ENCODE measurements around the gene OR56A5.
"Not testable (repeated sequence)": the region's sequence is repeated elsewhere in the genome, so short reads cannot be mapped to it uniquely, and the experiment has no call there.

OR56A5 gene

DNA sequence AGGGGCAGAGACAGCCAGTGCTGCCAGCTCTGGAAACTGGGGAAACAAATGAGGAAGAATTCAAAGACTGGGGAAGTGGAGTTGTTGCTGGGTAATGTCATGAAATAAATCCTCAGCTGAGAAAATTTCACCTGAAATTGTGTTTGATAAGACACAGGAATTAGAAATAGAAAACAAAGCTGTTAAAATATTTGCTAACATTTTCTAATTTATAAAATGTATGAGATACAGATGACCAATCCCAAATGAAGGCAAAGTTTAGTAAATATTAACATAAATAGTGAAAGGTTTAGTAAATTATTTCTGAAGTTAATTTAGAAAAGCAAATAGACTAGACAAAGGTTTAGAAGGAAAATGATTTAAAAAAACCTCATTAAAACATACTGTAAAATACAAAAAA, at the start of gene OR56A5:
Gene OR56A5 (minus strand): TSS at position 101 of the 400 bp plus-strand sequence. CDS start 0 bp downstream, at position 101.
- DNase-seq (ENCODE audit: low read depth), result no peak

- DNase-seq (ENCODE audit: low read depth), result no peak
Observed at GRCh38 chr11:6013042-6013441, 44.7 kb upstream of the OR56A5 start.

DNA sequence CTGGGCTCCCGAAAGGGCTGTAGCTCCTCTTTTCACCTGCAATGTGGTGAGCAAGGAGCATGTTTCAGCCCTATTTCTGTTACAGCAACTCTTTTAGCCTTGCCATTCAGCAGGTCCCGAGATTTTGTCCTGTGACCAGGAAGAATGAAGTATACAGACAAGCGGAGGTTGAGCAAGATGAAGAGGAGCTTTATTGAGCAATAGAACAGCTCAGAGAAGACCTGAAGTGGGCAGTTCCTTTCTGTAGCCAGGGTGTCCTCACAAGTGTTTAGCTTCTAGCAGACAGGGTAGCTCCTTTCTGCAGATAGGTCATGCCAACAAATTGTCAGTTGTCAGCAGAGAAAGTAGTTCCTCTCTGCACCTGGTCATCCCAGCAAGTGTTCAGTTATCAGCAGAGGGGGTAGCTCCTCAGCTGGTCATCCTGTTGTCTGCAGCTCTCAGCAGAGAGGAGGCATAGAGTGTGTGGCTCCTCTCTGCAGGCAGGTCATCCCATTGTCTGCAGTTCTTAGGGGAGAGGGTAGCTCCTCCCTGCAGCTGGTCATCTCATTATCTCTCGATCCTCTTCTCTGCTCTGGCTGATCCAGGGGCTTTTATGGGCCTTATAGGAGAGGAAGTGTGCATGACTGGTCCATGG, 43.9 kb upstream of the OR56A5 start:
- DNase-seq (ENCODE audit: low read depth), result no peak

DNA sequence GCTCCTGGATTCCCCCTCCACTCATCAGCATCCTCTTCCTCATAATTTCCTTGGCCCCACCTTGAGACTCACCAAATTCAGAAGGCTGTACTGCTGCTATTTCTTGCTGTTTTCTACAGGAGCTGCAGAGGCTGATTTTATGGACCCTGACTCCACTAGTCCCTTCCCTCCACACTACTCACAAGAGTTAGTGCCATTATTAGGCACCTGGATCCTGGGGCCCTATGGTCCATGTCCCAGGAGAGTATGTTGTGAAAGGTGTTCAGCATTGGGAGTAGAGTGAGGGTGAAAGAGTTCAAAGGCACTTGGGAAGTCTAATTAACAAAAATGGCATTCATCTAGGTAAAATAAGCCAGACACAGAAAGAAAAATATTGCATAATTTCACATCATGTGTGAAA, 38.6 kb upstream of the OR56A5 start, which contains the start of gene OR56A4:
Gene OR56A4 (minus strand): TSS at position 101 of the 400 bp plus-strand sequence. CDS start 3,954 bp downstream, outside the sequence.
- DNase-seq (ENCODE audit: low read depth), result no peak

- DNase-seq (ENCODE audit: low read depth), result no peak
Observed at GRCh38 chr11:6006395-6006794, 38.1 kb upstream of the OR56A5 start.

GRCh38 chr11:6002202-6002699, 34.0 kb upstream of the OR56A5 start:
- no peak for DNase-seq (ENCODE audit: low read depth)

DNA sequence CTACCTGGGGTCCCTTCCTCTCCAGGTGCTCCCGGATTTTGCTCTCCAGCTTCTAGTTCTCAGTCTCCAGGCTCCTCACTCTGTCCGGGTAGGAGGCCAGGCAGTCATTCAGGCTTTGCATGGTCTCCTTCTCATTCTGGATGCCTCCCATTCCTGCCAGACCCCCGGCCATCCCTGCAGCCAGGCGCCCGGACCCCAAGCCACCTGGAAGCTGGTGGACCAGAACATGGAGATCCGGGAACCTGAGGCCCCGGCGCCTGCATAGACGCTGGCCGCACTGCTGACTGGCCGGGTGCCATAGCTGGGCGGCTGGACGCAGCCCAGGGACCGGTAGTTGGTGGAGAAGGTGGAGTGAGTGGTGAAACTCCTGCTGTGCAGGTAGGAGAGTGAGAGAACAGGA, 26.5 kb upstream of the OR56A5 start:
- no peak for DNase-seq (ENCODE audit: low read depth)

DNA sequence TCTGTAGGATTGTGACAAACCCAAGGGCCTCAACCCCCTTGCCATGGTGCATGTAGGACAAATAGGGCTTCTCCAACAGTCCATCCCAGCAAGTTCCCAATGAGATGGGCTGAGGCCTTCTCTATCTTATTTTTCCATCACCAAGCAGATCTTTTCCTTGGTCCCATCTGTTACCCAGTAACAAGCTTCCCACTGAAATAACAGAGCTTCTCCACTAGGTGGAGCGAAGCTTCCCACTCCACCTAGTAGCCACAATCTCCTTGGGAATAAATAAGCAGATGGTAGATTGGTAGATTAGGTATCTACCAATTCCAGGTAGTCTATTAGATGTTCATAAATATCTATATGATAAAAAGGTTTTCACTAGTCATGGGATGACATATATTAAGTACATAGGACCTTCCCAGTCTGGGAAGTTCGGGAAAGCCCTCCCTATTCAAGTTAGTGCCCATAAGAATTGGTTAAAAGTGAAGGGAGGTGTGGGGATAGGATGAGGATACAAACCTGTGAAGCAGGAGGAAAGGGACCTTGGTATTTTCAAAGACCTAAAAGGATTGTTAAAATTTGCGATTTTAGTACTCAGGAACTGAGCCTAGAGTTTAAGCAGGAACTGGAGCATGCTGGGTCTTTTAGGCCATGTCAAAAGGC, 24.4 kb upstream of the OR56A5 start:
- DNase-seq (ENCODE audit: low read depth), result no peak

DNA sequence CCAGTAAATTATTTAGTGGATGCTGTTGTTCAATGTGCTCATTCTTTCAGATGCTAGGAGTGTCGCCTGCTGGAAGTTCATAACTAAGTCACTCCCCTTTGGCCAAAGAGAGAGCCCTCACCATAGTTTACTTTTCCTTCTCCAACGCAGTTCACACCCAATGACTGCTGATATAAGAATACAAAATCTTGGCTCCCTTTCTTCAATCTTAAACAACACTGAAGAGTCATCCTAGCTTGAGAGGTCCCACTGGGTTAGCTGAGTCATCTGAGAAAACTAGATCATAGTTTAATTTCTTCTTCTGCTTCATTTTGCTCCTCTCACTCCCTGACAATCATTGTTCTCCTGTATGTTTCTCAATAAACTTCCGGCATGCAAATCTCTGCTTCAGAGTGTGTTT, 23.9 kb upstream of the OR56A5 start:
- no peak for DNase-seq (ENCODE audit: low read depth)

- no peak for DNase-seq (ENCODE audit: low read depth)
Observed at GRCh38 chr11:5989203-5989602, 20.9 kb upstream of the OR56A5 start.

GRCh38 chr11:5986885-5987284, 18.6 kb upstream of the OR56A5 start, which contains the start of gene OR52L1:
Gene OR52L1 (minus strand): TSS chr11:5986985. CDS start chr11:5986930, 55 bp downstream.
- DNase-seq (ENCODE audit: low read depth), result no peak

DNA sequence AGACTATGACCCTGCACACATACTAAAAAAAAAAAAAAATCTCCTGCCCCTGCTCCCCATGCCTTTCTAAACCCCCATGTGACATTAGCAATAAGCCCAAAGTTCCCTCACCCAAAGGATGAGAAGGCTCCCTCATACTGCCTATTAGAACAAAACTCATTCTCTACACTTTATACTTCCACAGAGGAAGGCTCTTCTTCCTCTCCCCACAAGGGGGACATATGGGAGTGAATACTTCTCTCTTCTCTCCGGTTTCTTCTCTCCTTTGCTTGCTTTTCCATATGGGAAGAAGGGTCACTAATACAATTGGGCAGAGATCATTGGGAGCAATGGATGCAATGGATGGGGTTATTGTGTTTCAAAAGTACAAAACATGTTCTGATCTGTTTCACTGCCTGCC, 15.1 kb upstream of the OR56A5 start:
- no peak for DNase-seq (ENCODE audit: low read depth)

GRCh38 chr11:5973530-5973929, 5.2 kb upstream of the OR56A5 start:
- DNase-seq (ENCODE audit: low read depth), result no peak

DNA sequence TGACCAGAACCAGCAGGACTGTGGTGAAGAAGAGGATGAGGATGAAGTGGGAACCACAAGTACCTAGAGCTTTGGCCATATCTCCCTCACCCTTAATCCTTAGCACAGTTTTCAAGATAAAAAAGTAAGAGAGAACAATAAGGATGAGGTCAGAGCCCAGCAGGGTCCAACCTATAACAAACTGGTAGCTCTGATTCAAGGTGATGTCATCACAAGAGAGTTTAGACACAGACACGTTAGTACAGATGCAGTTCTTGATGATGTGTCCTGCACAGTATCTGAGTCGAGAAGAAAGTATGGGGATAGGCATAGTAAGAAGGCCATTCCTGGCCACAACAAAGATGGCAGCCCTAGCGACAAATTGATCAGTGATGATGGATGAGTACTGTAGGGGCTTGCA, 586 bp downstream of the OR56A5 start:
- no peak for DNase-seq (ENCODE audit: low read depth)

GRCh38 chr11:5966958-5967357, 1.3 kb downstream of the OR56A5 start:
- no peak for DNase-seq (ENCODE audit: low read depth)

- DNase-seq (ENCODE audit: low read depth), result not testable (repeated sequence)
Observed at GRCh38 chr11:5960704-5961320, 7.5 kb downstream of the OR56A5 start.

DNA sequence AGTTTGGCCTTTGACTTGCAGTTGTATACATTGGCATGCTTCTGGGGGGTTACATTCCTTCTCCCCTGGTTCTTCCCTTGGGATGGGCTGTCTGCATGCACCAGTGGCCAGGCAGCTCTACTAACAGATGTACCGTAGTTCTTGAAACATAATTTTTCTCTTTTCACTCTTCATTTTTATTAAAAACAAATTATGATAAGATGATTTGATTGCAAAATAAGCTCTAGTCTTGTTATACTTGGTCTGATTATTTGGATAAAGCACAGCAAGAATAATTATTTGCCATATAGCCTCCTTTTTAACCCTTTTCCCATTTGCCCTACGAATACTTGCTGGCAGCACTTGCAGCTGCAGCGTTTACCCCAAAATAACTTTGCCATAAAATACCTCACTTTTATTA, 12.7 kb downstream of the OR56A5 start:
- DNase-seq (ENCODE audit: low read depth), result no peak

DNA sequence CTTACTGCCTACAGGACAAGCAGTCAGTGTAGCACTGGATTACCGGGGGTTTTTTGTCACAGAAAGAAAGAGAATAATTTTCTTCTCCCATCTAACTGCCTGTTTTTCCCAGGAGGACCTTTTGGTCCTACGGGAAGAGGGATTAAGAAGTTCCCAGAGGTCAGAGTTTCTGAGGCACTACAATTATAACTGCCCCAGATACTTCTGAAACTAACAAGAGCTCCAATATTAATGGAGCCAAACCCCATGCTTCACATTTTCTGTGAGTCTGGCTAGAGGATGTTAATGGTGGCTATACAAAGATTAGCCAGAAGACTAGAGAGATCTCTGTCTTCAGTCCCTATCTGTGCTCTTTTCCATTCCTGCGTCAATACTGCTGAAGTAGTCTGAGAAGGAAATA, 26.3 kb downstream of the OR56A5 start, which contains the start of gene OR56A3:
Gene OR56A3 (plus strand): TSS at position 301 of the 400 bp plus-strand sequence. CDS start 5,096 bp downstream, outside the sequence.
- DNase-seq (ENCODE audit: low read depth), result no peak

DNA sequence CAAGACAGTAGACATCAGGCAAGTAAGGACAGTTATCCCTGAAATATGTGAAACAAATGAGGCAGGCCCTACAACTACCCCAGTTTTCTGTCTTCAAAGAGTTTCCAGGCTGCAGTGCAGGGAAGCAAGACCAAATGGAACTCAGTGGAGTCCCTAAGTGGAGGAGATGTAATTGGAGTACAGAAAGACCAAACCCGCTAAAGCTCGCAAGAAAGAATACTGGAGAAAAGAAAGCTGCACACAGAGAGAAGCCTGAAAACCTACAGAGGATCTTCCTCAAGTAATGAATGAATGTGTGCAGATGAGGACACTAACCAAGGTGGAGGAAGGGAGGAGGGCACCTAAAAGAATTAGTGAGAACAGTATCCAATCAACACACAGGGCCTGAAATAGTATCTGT, 27.5 kb downstream of the OR56A5 start:
- DNase-seq (ENCODE audit: low read depth), result no peak

DNA sequence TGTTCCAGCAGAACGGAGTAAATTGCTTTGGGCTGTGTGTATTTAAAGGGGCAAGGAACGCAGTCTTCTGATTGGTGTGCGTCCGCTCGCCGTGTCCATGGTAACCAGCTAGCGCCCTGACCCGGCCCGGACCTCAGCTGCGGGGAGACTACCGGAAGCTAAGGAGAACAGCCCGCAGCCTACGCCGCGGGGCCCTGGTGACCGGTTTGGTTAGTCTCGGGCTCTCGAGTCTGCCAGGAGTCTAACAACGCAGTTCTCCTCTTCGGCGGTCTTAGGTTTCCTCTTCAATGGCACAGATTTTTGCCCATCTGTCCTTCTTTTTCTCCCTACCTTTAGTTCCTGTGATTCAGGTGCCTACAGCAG, 29.7 kb downstream of the OR56A5 start:
- no peak for DNase-seq (ENCODE audit: low read depth)

GRCh38 chr11:5937868-5938602, 30.3 kb downstream of the OR56A5 start:
- no peak for DNase-seq (ENCODE audit: low read depth)

- DNase-seq (ENCODE audit: low read depth), result no peak
Observed at GRCh38 chr11:5933116-5933515, 35.2 kb downstream of the OR56A5 start.
